Heart right ventricle (tissue), 16 donors: Measurements from ENCODE around the gene OR5W2. TPM values are rescaled to one million over a fixed set of nuclear protein-coding genes. Genes with fewer than 3 reads are reported as not detected.
"Not testable (repeated sequence)": the region's sequence is repeated elsewhere in the genome, so short reads cannot be mapped to it uniquely, and the experiment has no call there.

Source experiments
- ATAC-seq, 8 donors: fragments of 200-7000 bp; cut with Tn5 transposase; one replicate each; pipeline ENCODE4 v1.9.1; 2020; ENCODE audit warnings: mild to moderate bottlenecking in 8 of 8, moderate library complexity in 8 of 8, moderate number of reproducible peaks in 1 of 8
- DNase-seq, 2 donors: peaks; one replicate each; pipeline ENCODE4 v3.0.0-alpha.2; 2020
- H3K27ac ChIP-seq, 10 donors: fragments of 200-600 bp; sonication (generic) in 2 of 10; one replicate each; pipeline versions ENCODE4 v1.5.0 to v1.8.0; 2020 to 2022; ENCODE audit warnings: mild to moderate bottlenecking in 3 of 10
- H3K27me3 ChIP-seq, 7 donors: fragments of 200-600 bp; one replicate each; pipeline ENCODE4 v1.8.0; 2021 to 2022; ENCODE audit warnings: mild to moderate bottlenecking in 2 of 7
- H3K36me3 ChIP-seq, 9 donors: fragments of 200-600 bp; sonication (generic) in 1 of 9; one replicate each; pipeline versions ENCODE4 v1.5.0 to v1.8.0; 2020 to 2022; ENCODE audit warnings: mild to moderate bottlenecking in 2 of 9
- H3K4me1 ChIP-seq, 9 donors: fragments of 200-600 bp; sonication (generic) in 1 of 9; one replicate each; pipeline versions ENCODE4 v1.5.0 to v1.8.0; 2020 to 2022; ENCODE audit warnings: mild to moderate bottlenecking in 4 of 9
- H3K4me3 ChIP-seq, 10 donors: fragments of 200-600 bp; sonication (generic) in 2 of 10; one replicate each; pipeline versions ENCODE4 v1.5.0 to v1.8.0; 2020 to 2022; ENCODE audit warnings: mild to moderate bottlenecking in 7 of 10, moderate library complexity in 2 of 10
- H3K9me3 ChIP-seq, 11 donors: fragments of 200-600 bp in 10 of 11; sonication (generic) in 2 of 11; one replicate each; pipeline versions ENCODE4 v1.5.0 to v1.8.0; 2013 to 2022; ENCODE audit warnings: mild to moderate bottlenecking in 2 of 11, control low read depth in 1 of 11, moderate library complexity in 1 of 11
- CTCF ChIP-seq, 9 donors: fragments of 200-600 bp; sonication (generic) in 2 of 9; IDR thresholded peaks; one replicate each; pipeline versions ENCODE4 v1.5.0 to v1.8.0; 2021 to 2022; ENCODE audit warnings: antibody characterized with exemption in 9 of 9, mild to moderate bottlenecking in 5 of 9, moderate library complexity in 1 of 9
- WGBS, 2 donors: extraction: QIAGEN DNeasy Blood & Tissue Kit; methylation state at CpG; one replicate each; pipeline ENCODE4 v1.1.7; 2013; ENCODE audit warnings: inconsistent platforms in 1 of 2; 5-methylcytosine and 5-hydroxymethylcytosine counted together
- intact Hi-C, 10 donors: fragments of 100-400 bp; cut with DNase I; formaldehyde crosslinking; loops; one replicate each; pipeline versions ENCODE4 v1.11.1 to v1.14.2; 2022
- polyA plus RNA-seq, 2 donors: library from polyadenylated mRNA; stranded (reverse); fragments of 200-250 nt; gene quantifications; one replicate each; pipeline ENCODE4 v1.2.3, GENCODE V29; 2013
- total RNA-seq, 10 donors: library from RNA; stranded (reverse); fragmentation: NEBNext Ultra II Directional in 3 of 10; extraction: Animal tissue kit (Norgen Biotek cat#: 25700) in 3 of 10; gene quantifications; one replicate each; pipeline versions ENCODE4 v1.2.1 to v1.2.4, GENCODE V29; 2021 to 2023
- donor health status: Arrhythmogenic right ventricular cardiomyopathy.
- donor health status: ischemic (EF 13 %, LVEDD 7.1; RV severe dilation, severe dysfunction).
- donor health status: healthy with polysubstance abuse.
- donor health status: DM: no; HTN: yes; CAD: no.
- donor health status: DM: no; HTN: no; CAD: no.
- donor health status: ischemic (EF 25% LVEDD 6.9; RV normal size, moderate dysfunction).
- donor health status: ischemic (EF 25% LVEDD 5.7; RV mildly dilated, moderate dysfunction).
- donor health status: healthy.
- donor health status: DM: yes; HTN: yes; CAD: no.
- donor health status: Ischemic cardiomyopathy.
- donor health status: ischemic (EF 35%, LVEDD 5.7; RV mildly dilated, moderate dysfunction).
- donor health status: nonischemic (EF 11% LVEDD 7.7; RV severe dilation, severe dysfunction).
- donor health status: DM: yes; HTN: yes; CAD: no.
- donor health status: PGD.
- donor health status: ischemic (EF 29% LVEDD 5.4; RV normal size, mild dysfunction).
- donor health status: nonischemic (EF 23%, LVEDD 6.1; RV moderate dilation, normal function).

The OR5W2 gene
- total and polyA plus RNA-seq, 12 donors: not detected

GRCh38 chr11:55936300-55936699 is 21.9 kb upstream of the OR5W2 start, which contains the start of gene OR5I1:
Gene OR5I1, minus strand, starts transcription at chr11:55936400. Its CDS starts 0 bp downstream, at chr11:55936400.
- no peak for ATAC-seq
- no peak for DNase-seq
- Histone ChIP-seq H3K4me3 (no peak within 1 kb of the TSS), H3K36me3 (no peaks in the 10 kb centered on the region), H3K4me1 (no peaks in the 10 kb centered on the region), H3K27ac (no peak within 1 kb of the TSS), H3K9me3 (peaks cover 0 to 11% (median 0%) of the 10 kb centered on the region in 11 donors), H3K27me3 (no peaks in the 10 kb centered on the region)
- WGBS, 2 donors: 62 to 69% methylated on average over 2 of the region's 2 CpGs
- intact Hi-C loops: loop anchor here in 1 of 10 donors (10.0 kb wide), 1 partner anchor 839 kb away; no protein-coding TSS in a partner anchor
- TF ChIP-seq CTCF (IDR thresholded peaks at IDR 0.05): no peak

GRCh38 chr11:55920537-55920936 is 6.2 kb upstream of the OR5W2 start:
- Histone ChIP-seq H3K4me1 (no peaks in the 10 kb centered on the region), H3K27ac (no peak overlapping the region), H3K27me3 (no peaks in the 10 kb centered on the region), H3K9me3 (no peaks in the 10 kb centered on the region), H3K4me3 (no peak overlapping the region), H3K36me3 (no peaks in the 10 kb centered on the region)
- no peak for TF ChIP-seq CTCF (IDR thresholded peaks at IDR 0.05)
- DNase-seq (no peak), ATAC-seq (no peak)
- 77 to 79% methylated on average over 5 of the region's 5 CpGs for WGBS, 2 donors
- intact Hi-C loops: no loop called here

GRCh38 chr11:55902308-55902707 is 12.1 kb downstream of the OR5W2 start:
- 22 to 24% methylated on average over 2 of the region's 2 CpGs for WGBS, 2 donors
- Histone ChIP-seq H3K4me1 (no peaks in the 10 kb centered on the region), H3K4me3 (no peak overlapping the region), H3K27me3 (no peaks in the 10 kb centered on the region), H3K27ac (no peak overlapping the region), H3K36me3 (peaks cover 0 to under 1% (median 0%) of the 10 kb centered on the region in 9 donors), H3K9me3 (no peaks in the 10 kb centered on the region)
- no peak for TF ChIP-seq CTCF (IDR thresholded peaks at IDR 0.05)
- intact Hi-C loops: no loop called here
- DNase-seq: no peak
- ATAC-seq: no peak

GRCh38 chr11:55895216-55895615 is 19.2 kb downstream of the OR5W2 start:
- WGBS, 2 donors: 53 to 54% methylated on average over 8 of the region's 8 CpGs
- DNase-seq (no peak), ATAC-seq (no peak)
- TF ChIP-seq CTCF (IDR thresholded peaks at IDR 0.05): no peak
- H3K27ac ChIP-seq: no peak overlapping the region
- no peaks in the 10 kb centered on the region for H3K36me3 ChIP-seq
- H3K4me1 ChIP-seq: no peaks in the 10 kb centered on the region
- intact Hi-C loops: no loop called here
- H3K4me3 ChIP-seq: no peak overlapping the region
- no peaks in the 10 kb centered on the region for H3K27me3 ChIP-seq
- H3K9me3 ChIP-seq: peaks cover 0 to 16% (median 0%) of the 10 kb centered on the region in 11 donors

- DNase-seq, ATAC-seq, H3K4me3 ChIP-seq, H3K27ac ChIP-seq, intact Hi-C loops, H3K27me3 ChIP-seq, H3K36me3 ChIP-seq, H3K9me3 ChIP-seq, H3K4me1 ChIP-seq: not testable (repeated sequence)
- 81 to 83% methylated on average over 9 of the region's 9 CpGs for WGBS, 2 donors
Observed at GRCh38 chr11:55885481-55885880, 28.9 kb downstream of the OR5W2 start.

GRCh38 chr11:55884995-55885394 is 29.4 kb downstream of the OR5W2 start:
- H3K9me3 ChIP-seq, H3K4me1 ChIP-seq, H3K36me3 ChIP-seq, H3K4me3 ChIP-seq, ATAC-seq, H3K27ac ChIP-seq, DNase-seq, H3K27me3 ChIP-seq, intact Hi-C loops: not testable (repeated sequence)
- WGBS, 2 donors: 78 to 81% methylated on average over 4 of the region's 4 CpGs

GRCh38 chr11:55882997-55883396 is 31.4 kb downstream of the OR5W2 start, which contains the start of gene TRIM51:
Gene TRIM51, plus strand, starts transcription at chr11:55883297. Its CDS starts 2,132 bp downstream, at chr11:55885429.
- H3K4me3 ChIP-seq, H3K36me3 ChIP-seq, DNase-seq, H3K27ac ChIP-seq, H3K4me1 ChIP-seq, ATAC-seq, intact Hi-C loops, H3K9me3 ChIP-seq, H3K27me3 ChIP-seq: not testable (repeated sequence)
- WGBS, 2 donors: 61 to 65% methylated on average over 1 of the region's 1 CpG

- DNase-seq, H3K9me3 ChIP-seq, ATAC-seq, H3K27ac ChIP-seq, H3K36me3 ChIP-seq, intact Hi-C loops, H3K4me1 ChIP-seq: not testable (repeated sequence)
- Histone ChIP-seq H3K27me3 (peaks cover 0 to 11% (median 0%) of the 10 kb centered on the region in 7 donors), H3K4me3 (peak overlapping the region in 1 of 10 donors; percentile 1)
- WGBS, 2 donors: 14 to 21% methylated on average over 34 of the region's 34 CpGs
Observed at GRCh38 chr11:55873146-55873545, 41.2 kb downstream of the OR5W2 start.
